ENCODE measurements around the gene CTU2.

DNA sequence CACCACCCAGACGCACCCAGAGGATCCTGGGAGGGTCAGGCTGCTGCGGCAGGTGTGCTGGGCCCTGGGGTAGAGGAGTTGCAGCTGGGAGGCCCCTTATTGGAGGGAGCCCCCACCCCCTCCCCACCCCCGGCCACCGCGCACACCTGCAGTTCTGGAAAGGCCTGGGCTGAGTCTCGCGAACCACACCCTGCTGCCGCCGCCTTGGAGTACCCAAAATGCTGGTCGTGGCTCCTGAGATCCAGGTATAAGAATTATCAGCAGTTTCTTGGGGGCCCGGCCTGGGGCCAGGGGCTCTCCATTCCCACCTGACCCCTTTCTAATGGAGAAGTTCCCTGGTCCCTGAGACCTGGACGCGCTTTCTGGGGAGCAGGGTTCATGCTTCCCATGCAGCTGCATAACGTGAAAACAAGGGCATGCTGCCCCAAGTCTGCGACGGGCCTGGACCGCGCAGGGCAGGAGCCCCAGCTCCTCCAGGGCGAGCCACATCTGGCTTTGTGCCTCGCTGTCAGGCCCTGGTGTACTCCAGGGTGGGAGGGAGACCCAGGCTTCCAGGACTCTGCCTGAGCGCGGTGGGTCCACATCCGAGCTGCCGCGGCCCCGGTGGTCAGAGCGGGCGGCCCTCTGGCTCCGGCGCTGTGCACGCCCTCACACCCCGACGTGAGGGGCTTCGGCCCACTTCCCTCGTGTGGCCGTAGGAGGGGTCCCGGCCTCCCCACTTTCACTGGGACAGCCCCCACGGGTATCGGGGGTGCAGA lies 12.7 kb upstream of the CTU2 start:
- no peak for TF ChIP-seq POLR2A (IDR thresholded peaks at IDR 0.05)
- TF ChIP-seq, protein P1, sequence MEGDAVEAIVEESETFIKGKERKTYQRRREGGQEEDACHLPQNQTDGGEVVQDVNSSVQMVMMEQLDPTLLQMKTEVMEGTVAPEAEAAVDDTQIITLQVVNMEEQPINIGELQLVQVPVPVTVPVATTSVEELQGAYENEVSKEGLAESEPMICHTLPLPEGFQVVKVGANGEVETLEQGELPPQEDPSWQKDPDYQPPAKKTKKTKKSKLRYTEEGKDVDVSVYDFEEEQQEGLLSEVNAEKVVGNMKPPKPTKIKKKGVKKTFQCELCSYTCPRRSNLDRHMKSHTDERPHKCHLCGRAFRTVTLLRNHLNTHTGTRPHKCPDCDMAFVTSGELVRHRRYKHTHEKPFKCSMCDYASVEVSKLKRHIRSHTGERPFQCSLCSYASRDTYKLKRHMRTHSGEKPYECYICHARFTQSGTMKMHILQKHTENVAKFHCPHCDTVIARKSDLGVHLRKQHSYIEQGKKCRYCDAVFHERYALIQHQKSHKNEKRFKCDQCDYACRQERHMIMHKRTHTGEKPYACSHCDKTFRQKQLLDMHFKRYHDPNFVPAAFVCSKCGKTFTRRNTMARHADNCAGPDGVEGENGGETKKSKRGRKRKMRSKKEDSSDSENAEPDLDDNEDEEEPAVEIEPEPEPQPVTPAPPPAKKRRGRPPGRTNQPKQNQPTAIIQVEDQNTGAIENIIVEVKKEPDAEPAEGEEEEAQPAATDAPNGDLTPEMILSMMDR (IDR thresholded peaks at IDR 0.05): no peak
